H1 (cell line): ENCODE results near the gene ENDOU. TPM values are rescaled to one million over a fixed set of nuclear protein-coding genes. Genes with fewer than 3 reads are reported as not detected.

Experiments
- BCL11A ChIP-seq, 2 experiments: IDR thresholded peaks; one replicate each; pipeline ENCODE4 v1.6.1; 2011; ENCODE audit warnings: low read depth in 2 of 2, low read length in 2 of 2, mild to moderate bottlenecking in 2 of 2
- E2F6 ChIP-seq: IDR thresholded peaks from 2 replicates; pipeline ENCODE4 v1.6.1; 2012; ENCODE audit warnings: inconsistent platforms
- HDAC2 ChIP-seq, 2 experiments: fragments of 300-600 bp in 1 of 2; sonication (generic) in 1 of 2; IDR thresholded peaks; 2 replicates each; pipeline ENCODE4 v1.6.1; 2011 to 2012; ENCODE audit warnings: low read depth in 2 of 2, low read length in 2 of 2, mild to moderate bottlenecking in 2 of 2, moderate library complexity in 2 of 2, borderline replicate concordance in 1 of 2, inconsistent platforms in 1 of 2
- RAD21 ChIP-seq, 2 experiments: IDR thresholded peaks in 1 of 2; conservative IDR thresholded peaks in 1 of 2; 2 replicates each; pipeline ENCODE4 v1.6.1; 2011; ENCODE audit warnings: low read depth in 2 of 2, low read length in 2 of 2, improper control_type of control experiment in 1 of 2, inconsistent platforms in 1 of 2, mild to moderate bottlenecking in 1 of 2, moderate library complexity in 1 of 2
- SIRT6 ChIP-seq: IDR thresholded peaks from one replicate; pipeline ENCODE4 v1.7.1; 2012; ENCODE audit warnings: low read length, inconsistent platforms
- SUZ12 ChIP-seq: fragments of 200-600 bp; sonication (generic); IDR thresholded peaks from 2 replicates; pipeline ENCODE4 v1.6.1; 2012; ENCODE audit warnings: mild to moderate bottlenecking, inconsistent platforms, low read length, moderate library complexity, mixed read lengths
- polyA plus RNA-seq, 7 experiments: library from polyadenylated mRNA; depleted of rRNA in 3 of 7; stranded (reverse) in 5 of 7; unstranded in 2 of 7; fragments of >200 nt in 5 of 7; fragments of 200-250 nt in 2 of 7; gene quantifications; 1 replicate in 5 of 7; 2 replicates in 1 of 7; 4 replicates in 1 of 7; pipeline versions ENCODE4 v1.2.1 to v1.2.3, GENCODE V29; 2011 to 2013; ENCODE audit warnings: missing spikeins in 2 of 7, mixed read lengths in 2 of 7
- total RNA-seq: library from RNA; stranded (reverse); fragmentation: NEBNext Ultra II Directional; extraction: Animal tissue kit (Norgen Biotek cat#: 25700); gene quantifications from 2 replicates; pipeline ENCODE4 v1.2.1, GENCODE V29; 2021

Gene ENDOU
- total and polyA plus RNA-seq, 2 of the 8 experiments (the other 6 are each of a cell fraction or from before 2014, with no cell fraction given): not detected

DNA sequence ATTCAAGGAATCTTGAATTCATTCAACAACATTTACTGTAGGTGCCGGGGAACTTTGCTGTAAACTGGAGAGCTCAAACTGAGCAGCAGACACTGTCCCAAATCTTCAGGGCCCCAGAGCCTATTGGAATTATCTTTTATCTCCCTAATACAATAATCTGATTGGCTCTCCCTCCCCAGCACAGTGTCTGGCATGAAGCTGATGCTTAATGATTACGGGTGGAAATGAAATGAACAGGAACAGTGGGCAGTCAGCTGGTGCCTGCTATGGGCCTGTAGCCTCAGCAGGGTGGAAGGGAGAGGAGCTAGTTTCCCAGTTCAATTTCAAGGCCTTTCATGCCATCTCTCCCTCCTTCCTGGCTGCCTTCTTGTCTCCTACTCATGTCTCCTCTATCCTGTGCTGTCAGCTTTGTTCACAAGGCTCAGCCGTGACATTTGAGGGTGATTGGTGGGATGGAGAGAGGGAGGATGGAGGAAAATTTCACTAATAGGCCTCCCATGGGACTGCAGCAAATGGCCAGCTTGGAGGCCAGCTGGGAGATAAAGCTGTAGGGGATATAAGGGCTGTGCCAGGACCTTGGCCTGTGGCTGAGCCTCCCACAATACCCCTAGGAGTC, 37.7 kb upstream of the ENDOU start (continued):
- no peak for TF ChIP-seq RAD21 (IDR thresholded peaks at IDR 0.05 in 1 of 2, conservative IDR thresholded peaks at IDR 0.05 in 1 of 2; ENCODE audit: low read depth in 2 of 2, low read length in 2 of 2)
- no peak for TF ChIP-seq E2F6
- TF ChIP-seq BCL11A (IDR thresholded peaks at IDR 0.05; ENCODE audit: low read depth in 2 of 2, low read length in 2 of 2): no peak
- TF ChIP-seq SIRT6: no peak
- no peak for TF ChIP-seq HDAC2 (IDR thresholded peaks at IDR 0.05; ENCODE audit: borderline replicate concordance in 1 of 2, low read depth in 2 of 2, low read length in 2 of 2)
- TF ChIP-seq SUZ12: no peak
